Body of pancreas (tissue), 4 donors: Measurements from ENCODE around the gene PPP2R2B. TPM values are rescaled to one million over a fixed set of nuclear protein-coding genes. Genes with fewer than 3 reads are reported as not detected.

Source experiments
- ATAC-seq: fragments of 150-250 bp; one replicate; pipeline ENCODE4 v1.9.1; 2016
- DNase-seq, 4 donors: peaks; one replicate each; pipeline ENCODE4 v3.0.0-alpha.2; 2019
- H3K27ac ChIP-seq, 4 donors: fragments of 200-600 bp; sonication (generic); 1 replicate in 3 of 4; 2 replicates in 1 of 4; pipeline versions ENCODE4 v1.5.1 to v1.6.1; 2016 to 2019; ENCODE audit warnings: mild to moderate bottlenecking in 1 of 4, mixed read lengths in 1 of 4, moderate library complexity in 1 of 4
- H3K27me3 ChIP-seq, 2 donors: fragments of 200-600 bp; sonication (generic); one replicate each; pipeline ENCODE4 v1.6.0; 2016; ENCODE audit warnings: mild to moderate bottlenecking in 1 of 2
- H3K36me3 ChIP-seq, 2 donors: fragments of 200-600 bp; sonication (generic); replicated peaks in 1 of 2; 2 replicates each; pipeline ENCODE4 v1.5.1; 2016; ENCODE audit warnings: low read depth in 2 of 2; ENCODE audit not compliant: insufficient read depth in 1 of 2
- H3K4me1 ChIP-seq: fragments of 200-600 bp; sonication (generic); one replicate; pipeline ENCODE4 v1.6.0; 2016
- H3K4me3 ChIP-seq, 2 donors: fragments of 200-600 bp; sonication (generic); 1 replicate in 1 of 2; 2 replicates in 1 of 2; pipeline ENCODE4 v1.5.1; 2016 to 2019
- H3K9me3 ChIP-seq, 3 donors: fragments of 200-600 bp; sonication (generic); 1 replicate in 2 of 3; 2 replicates in 1 of 3; pipeline ENCODE4 v1.5.1; 2016
- POLR2A ChIP-seq, 3 donors: fragments of 450-650 bp; IDR thresholded peaks; one replicate each; pipeline ENCODE4 v1.6.1; 2016; ENCODE audit warnings: antibody characterized with exemption in 3 of 3, mild to moderate bottlenecking in 2 of 3
- WGBS, 2 donors: methylation state at CpG; one replicate each; pipeline ENCODE4 v1.1.5; 2017; 5-methylcytosine and 5-hydroxymethylcytosine counted together
- intact Hi-C: fragments of 100-400 bp; cut with DNase I; formaldehyde crosslinking; loops from one replicate; pipeline ENCODE4 v1.15.1; 2023
- total RNA-seq, 2 donors: library from RNA; depleted of rRNA; stranded (reverse); fragments of >200 nt; gene quantifications; one replicate each; pipeline ENCODE4 v1.1.0, GENCODE V29; 2016
- TF ChIP-seq, protein P1 (sequence below), 7 experiments: fragments of 450-650 bp in 4 of 7; fragments of 200-600 bp in 3 of 7; sonication (generic) in 3 of 7; IDR thresholded peaks; one replicate each; pipeline ENCODE4 v1.5.1; 2016 to 2019; ENCODE audit warnings: antibody characterized with exemption in 7 of 7

The PPP2R2B gene
- total RNA-seq, 2 donors from 2014 or later: 0.26 TPM; not detected in 1

DNA sequence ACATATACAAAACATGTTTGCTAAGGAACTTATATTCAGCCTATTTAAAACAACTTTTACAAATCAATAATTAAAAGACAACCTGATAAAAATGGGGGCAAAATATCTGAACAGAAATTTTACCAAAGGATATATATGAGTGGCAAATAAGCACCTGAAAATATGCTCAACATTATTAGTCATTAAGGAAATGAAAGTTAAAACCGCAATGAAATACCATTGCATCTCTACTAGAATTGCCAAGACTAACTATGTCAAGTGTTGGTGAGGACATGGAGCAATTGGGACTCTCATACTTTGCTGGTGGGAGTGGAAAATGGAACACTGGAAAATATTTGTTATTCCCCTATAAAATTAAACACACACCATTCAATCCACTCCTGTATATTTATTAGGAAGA lies 26.3 kb upstream of the PPP2R2B start:
- Histone ChIP-seq H3K36me3 (no peaks in the 10 kb centered on the region), H3K27me3 (no peaks in the 10 kb centered on the region), H3K4me3 (no peak overlapping the region), H3K9me3 (no peaks in the 10 kb centered on the region), H3K4me1 (no peaks in the 10 kb centered on the region), H3K27ac (no peak overlapping the region)
- no peak for ATAC-seq
- TF ChIP-seq, protein P1, sequence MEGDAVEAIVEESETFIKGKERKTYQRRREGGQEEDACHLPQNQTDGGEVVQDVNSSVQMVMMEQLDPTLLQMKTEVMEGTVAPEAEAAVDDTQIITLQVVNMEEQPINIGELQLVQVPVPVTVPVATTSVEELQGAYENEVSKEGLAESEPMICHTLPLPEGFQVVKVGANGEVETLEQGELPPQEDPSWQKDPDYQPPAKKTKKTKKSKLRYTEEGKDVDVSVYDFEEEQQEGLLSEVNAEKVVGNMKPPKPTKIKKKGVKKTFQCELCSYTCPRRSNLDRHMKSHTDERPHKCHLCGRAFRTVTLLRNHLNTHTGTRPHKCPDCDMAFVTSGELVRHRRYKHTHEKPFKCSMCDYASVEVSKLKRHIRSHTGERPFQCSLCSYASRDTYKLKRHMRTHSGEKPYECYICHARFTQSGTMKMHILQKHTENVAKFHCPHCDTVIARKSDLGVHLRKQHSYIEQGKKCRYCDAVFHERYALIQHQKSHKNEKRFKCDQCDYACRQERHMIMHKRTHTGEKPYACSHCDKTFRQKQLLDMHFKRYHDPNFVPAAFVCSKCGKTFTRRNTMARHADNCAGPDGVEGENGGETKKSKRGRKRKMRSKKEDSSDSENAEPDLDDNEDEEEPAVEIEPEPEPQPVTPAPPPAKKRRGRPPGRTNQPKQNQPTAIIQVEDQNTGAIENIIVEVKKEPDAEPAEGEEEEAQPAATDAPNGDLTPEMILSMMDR (IDR thresholded peaks at IDR 0.05): no peak
- no peak for TF ChIP-seq POLR2A (IDR thresholded peaks at IDR 0.05)
- intact Hi-C loops: no loop called here
- WGBS, 2 donors: 88 to 93% methylated on average over 1 of the region's 1 CpG
- DNase-seq: no peak

GRCh38 chr5:146903789-146904188 lies 25.2 kb upstream of the PPP2R2B start:
- WGBS, 2 donors: 67 to 68% methylated on average over 1 of the region's 1 CpG
- no peak for DNase-seq
- H3K27ac ChIP-seq: no peak overlapping the region
- no peak for ATAC-seq
- H3K27me3 ChIP-seq: no peaks in the 10 kb centered on the region
- no peaks in the 10 kb centered on the region for H3K9me3 ChIP-seq
- H3K36me3 ChIP-seq: no peaks in the 10 kb centered on the region
- no peak for TF ChIP-seq POLR2A (IDR thresholded peaks at IDR 0.05)
- TF ChIP-seq, protein P1 (IDR thresholded peaks at IDR 0.05): no peak
- intact Hi-C loops: no loop called here
- no peak overlapping the region for H3K4me3 ChIP-seq
- no peaks in the 10 kb centered on the region for H3K4me1 ChIP-seq

DNA sequence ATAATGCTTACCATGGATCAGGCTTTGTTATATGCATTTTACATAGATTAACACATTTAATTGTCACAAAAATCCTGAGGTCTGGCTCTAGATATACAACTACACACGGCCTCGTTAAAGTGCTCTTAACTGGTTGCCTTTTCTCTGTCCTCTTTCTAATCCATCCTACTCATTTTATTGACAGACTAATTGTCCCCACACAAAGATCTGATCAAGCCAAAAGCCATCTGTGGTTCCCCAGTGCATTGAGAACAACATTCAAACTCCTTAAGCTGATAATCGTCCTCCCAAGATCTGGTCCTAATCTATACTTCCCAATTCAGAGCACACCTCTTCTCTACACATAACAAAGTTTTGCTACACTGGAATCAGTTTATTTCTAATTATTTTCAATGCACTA lies 23.9 kb upstream of the PPP2R2B start:
- H3K4me3 ChIP-seq: no peak overlapping the region
- no peak for DNase-seq
- TF ChIP-seq, protein P1 (IDR thresholded peaks at IDR 0.05): no peak
- TF ChIP-seq POLR2A (IDR thresholded peaks at IDR 0.05): no peak
- WGBS, 2 donors: 69 to 77% methylated on average over 3 of the region's 3 CpGs
- no peak overlapping the region for H3K27ac ChIP-seq
- intact Hi-C loops: no loop called here
- H3K27me3 ChIP-seq: no peaks in the 10 kb centered on the region
- no peaks in the 10 kb centered on the region for H3K4me1 ChIP-seq
- ATAC-seq: no peak
- H3K36me3 ChIP-seq: no peaks in the 10 kb centered on the region
- H3K9me3 ChIP-seq: no peaks in the 10 kb centered on the region

DNA sequence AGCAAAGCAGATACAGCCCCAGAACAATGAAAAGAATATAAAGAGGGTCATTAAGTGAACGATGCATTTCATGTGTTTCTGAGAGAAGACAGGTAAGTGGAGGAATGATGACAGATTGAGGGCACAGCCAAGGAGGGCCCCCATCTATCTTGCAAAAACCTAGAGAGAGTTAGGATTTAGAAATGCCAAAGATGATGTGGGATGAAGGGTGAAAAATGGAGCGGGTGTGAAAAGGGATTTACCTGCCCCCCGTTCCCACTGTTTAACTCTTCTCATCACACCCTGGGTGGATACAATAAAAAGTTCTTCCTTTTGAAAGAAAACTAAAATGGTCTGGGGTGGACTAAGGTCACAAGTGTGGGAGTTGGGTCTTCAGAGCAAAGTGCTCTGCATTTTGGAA lies 18.5 kb upstream of the PPP2R2B start:
- no peaks in the 10 kb centered on the region for H3K4me1 ChIP-seq
- no peaks in the 10 kb centered on the region for H3K9me3 ChIP-seq
- intact Hi-C loops: no loop called here
- no peak for TF ChIP-seq POLR2A (IDR thresholded peaks at IDR 0.05)
- TF ChIP-seq, protein P1 (IDR thresholded peaks at IDR 0.05): no peak
- H3K36me3 ChIP-seq: no peaks in the 10 kb centered on the region
- H3K27ac ChIP-seq: no peak overlapping the region
- no peak for DNase-seq
- WGBS, 2 donors: 66 to 67% methylated on average over 3 of the region's 3 CpGs
- no peaks in the 10 kb centered on the region for H3K27me3 ChIP-seq
- ATAC-seq: no peak
- no peak overlapping the region for H3K4me3 ChIP-seq

- intact Hi-C loops: no loop called here
- no peak overlapping the region for H3K27ac ChIP-seq
- WGBS, 2 donors: 73 to 74% methylated on average over 4 of the region's 4 CpGs
- no peaks in the 10 kb centered on the region for H3K36me3 ChIP-seq
- H3K4me3 ChIP-seq: no peak overlapping the region
- TF ChIP-seq, protein P1 (IDR thresholded peaks at IDR 0.05): no peak
- TF ChIP-seq POLR2A (IDR thresholded peaks at IDR 0.05): no peak
- no peaks in the 10 kb centered on the region for H3K4me1 ChIP-seq
- H3K9me3 ChIP-seq: no peaks in the 10 kb centered on the region
- DNase-seq (no peak), ATAC-seq (no peak)
- H3K27me3 ChIP-seq: no peaks in the 10 kb centered on the region
Measured at GRCh38 chr5:146894753-146895521, 16.4 kb upstream of the PPP2R2B start.
